KBM-7 (cell line): Measurements from ENCODE around the gene ATP9B.
A peak's percentile ranks its signal among the peaks of the same experiment; 100 is the strongest.

Experiments
- DNase-seq: peaks from one replicate; pipeline ENCODE4 v3.0.0-alpha.2; 2015
- in situ Hi-C: fragments of 300-500 bp; cut with MboI; formaldehyde crosslinking; loops from 2 replicates; pipeline ENCODE4 v1.14.3; 2020; ENCODE audit warnings: low sequenced_read_pairs, low pct_unique_long_range_greater_than_20kb, mixed read lengths

ATP9B gene

DNA sequence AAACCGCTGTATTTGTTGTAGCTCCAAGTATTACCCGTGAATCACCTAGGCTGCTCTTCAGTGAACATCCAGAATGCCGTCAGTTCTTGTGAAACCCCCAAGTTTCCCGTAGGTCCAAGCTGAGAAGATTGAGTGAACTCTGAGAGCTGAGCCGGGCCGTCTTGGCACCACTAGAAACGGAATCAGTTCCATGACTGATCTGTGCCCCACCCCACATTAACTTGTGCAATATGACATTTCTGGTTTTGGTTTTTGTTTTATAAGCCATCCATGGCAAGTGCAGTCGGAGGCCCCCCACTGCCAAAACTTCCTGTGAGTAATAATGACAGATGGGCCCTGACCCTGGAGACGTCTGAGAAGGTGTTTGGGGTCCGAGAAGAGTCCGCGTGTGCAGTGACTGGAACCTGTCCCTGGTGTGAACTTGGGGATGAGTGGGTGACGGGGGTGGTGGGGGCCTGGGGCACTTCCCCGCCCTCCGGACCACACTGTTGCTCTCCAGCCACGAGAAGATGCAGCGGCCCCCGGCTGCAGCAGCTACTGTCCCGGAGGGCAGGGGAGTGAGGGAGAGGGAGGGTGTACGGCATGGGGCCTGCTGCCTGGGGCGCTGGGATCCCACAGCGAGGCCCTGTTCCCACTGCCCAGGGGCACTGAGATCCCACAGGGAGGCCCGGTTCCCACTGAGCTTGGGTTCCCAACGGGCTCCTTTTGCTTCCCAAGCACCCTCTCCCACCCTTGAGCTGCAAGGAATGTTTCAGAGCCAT, 353.0 kb downstream of the ATP9B start:
- peak; percentile 19 for DNase-seq
- in situ Hi-C loops: no loop called here

DNA sequence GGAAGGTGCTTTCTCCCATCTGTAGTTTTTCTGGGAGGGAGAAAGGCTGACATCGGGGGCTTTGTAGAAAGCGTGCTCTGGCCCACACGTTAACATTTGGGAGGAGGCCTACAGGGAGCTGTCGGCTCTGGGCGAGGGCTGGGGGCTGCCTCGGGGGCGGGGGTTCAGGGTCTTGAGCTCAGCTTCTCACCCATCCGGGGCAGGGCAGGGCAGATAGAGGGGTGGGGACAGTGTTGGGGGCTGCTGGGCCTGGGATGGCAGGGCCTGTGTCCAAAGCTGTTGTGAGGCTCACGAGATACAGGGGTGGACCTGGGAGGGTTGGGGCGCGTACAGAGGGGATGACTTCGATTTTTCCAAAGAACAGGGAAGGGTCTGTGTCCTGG, 353.6 kb downstream of the ATP9B start:
- in situ Hi-C loops: no loop called here
- DNase-seq: no peak

DNA sequence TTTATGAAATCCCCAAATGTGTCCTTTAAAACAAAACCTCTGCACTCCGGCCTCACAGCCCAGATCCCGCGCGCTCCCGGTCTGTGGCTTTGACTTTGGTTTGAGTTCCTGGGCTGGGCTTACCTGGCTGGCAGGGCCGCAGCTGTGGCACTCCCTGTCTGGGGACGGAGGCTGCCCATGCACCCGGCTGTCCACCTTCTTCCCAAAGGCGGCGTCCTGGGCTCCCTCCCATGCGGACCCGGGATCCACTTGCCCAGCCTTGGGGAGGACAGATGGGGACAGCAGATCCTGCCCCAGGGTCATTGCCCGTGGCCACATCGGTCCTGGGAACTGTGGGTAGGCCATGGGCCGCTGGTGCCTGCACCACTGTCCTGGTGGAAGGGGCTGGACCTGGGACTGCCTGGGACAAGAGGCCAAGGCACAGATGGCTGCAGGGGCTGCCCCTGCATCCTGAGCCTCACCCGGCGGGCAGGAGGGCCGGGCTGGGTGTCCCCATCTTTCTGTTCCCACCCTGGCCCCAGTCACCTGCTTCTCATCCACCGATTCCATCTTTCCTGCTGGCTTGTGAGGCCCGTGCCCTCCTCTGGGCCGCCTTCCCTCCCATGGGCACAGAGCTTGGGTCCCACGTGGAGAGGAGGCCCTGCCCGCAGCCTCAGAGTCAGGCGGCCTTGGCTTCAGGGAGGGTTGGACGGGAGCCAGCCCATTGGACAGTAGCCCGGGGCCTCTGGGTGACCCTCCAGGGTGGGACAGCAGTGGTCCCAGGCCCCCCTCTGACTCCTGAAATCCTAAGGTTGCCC, 354.2 kb downstream of the ATP9B start:
- DNase-seq: no peak
- in situ Hi-C loops: no loop called here

DNA sequence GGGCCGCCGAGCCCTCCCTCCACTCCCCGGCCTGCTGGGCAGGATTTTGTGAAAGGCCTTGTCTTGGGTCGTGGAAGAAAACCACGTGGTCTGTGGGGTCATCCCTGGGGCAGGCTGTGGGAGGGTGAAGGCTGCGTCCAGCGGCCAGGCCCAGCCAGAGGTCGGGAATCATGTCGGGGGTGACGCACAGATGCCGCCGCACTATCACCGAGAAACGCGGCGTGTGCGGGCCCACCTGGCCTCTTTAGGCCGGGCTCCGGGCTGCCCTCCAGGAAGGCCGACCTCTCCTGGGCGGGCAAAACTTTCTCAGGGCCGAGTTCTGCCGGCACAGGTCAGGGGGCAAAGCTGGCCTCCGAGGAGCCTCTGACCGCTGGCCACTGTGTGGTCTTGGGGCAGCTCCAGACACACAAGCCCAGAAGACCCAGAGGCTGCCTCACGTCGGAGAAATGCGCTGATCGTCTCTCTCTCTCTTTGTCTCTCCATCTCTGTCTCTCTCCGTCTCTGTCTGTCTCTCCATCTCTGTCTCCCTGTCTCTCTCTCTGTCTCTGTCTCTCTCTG, 354.9 kb downstream of the ATP9B start:
- in situ Hi-C loops: no loop called here
- no peak for DNase-seq

DNA sequence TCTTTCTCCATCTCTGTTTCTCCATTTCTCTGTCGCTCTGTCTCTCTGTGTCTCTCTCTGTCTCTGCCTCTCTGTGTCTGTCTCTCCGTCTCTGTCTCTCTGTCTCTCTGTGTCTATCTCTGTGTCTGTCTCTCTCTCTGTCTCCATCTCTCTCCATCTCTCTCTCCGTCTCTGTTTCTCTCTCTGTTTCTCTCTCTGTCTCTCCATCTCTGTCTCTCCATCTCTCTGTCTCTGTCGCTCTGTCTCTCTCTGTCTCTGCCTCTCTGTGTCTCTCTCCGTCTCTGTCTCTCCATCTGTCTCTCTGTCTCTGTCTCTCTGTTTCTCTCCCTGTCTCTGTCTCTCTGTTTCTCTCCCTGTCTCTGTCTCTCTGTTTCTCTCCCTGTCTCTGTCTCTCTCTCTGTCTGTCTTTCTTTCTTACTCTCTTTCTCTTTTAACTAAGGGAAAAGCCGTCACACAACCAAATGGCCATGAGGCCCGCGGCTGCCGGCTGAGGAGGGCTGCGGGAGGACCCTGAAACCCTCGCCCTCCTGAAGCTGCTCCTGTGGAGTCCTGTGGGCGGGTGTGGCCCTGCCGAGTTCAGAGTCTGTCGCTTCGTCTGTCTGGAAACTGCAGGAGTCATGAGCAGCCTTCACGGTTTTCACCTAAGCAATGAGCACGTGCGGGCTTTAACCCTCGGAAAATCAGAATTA, 355.8 kb downstream of the ATP9B start:
- no peak for DNase-seq
- in situ Hi-C loops: no loop called here

DNA sequence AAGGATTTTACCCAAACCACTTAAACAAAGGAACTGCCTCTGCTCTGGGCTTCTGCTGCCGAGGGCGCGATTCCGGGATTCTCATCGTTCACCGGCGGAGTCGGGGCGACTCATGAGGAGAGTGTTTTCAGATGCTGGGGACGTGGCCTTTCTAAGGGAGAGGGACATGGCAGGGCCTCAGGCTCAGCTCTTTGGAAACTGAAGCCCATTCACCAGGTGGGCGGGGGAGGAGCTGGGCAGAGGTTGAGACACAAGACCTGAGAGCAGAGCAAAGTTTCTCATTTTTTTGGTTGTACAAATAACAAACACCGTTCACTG, 356.3 kb downstream of the ATP9B start:
- in situ Hi-C loops: no loop called here
- no peak for DNase-seq

DNA sequence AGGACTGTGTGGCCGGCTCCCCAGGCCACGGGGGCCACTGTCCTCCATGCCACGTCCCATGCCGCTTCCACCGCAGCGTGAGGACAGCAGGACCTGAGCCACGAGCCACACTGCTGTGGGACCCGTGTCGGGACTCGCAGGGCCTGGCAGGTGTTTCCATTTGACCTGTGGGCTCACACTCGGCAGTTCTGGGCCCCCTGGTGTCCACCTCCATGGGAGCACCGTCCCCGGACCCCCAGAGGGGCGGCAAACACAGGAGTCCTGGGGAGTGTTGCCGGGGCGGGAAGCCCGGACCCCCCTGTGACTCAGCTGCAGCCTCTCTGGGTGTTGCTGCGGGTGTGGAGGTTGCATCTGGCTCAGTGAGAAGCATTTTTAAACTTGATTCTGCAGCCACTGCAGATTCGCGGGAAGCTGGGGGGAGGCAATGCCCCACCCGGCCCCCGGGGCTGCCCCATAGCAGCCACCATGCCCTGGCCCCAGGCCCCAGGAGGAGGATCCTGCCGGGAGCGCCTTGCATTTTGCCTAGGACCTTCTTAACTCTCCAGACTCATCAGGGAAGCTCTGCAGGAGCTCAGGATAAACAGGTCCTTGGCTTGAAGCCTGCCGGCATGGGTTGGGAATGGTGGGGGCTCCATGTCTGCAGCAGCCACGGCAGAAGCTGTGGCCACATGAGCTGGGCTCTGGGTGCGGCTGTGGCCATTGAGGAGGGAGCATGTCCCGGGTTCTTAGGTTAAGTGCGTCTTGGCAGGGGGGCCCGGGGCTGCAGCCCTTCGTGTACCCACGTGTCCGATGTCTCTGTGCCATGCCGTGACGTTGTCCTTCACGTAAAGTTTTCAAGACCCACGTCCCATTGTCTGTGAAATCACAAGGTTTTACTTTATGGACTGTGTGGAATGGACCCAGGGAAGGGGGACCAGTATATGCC, 357.4 kb downstream of the ATP9B start:
- DNase-seq: no peak
- in situ Hi-C loops: no loop called here

DNA sequence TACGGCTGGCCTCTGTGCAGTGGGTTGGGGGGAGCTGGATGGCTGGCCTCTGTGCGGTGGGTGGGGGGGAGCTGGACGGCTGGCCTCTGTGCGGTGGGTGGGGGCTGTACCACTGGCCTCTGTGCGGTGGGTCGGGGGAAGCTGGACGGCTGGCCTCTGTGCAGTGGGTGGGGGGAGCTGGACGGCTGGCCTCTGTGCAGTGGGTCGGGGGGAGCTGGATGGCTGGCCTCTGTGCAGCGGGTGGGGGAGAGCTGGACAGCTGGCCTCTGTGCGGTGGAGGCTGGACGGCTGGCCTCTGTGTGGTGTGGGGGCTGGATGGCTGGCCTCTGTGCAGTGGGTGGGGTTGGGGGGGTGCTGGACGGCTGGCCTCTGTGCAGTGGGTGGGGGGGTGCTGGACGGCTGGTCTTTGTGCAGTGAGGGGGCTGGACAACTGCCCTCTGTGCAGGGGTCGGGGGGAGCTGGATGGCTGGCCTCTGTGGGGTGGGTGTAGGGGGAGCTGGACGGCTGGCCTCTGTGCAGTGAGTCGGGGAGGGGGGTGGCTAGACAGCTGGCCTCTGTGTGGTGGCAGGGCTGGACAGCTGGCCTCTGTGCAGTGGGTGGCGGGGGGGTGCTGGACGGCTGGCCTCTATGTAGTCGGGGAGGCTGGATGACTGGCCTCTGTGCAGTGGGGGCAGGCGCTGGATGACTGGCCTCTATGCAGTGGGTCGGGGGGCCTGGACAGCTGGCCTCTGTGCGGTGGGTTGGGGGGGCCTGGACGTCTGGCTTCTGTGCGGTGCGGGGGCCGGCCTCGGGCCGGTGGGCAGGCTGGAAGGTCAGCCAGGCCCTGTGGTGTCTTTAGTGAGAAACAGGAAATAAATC, 358.4 kb downstream of the ATP9B start:
- no peak for DNase-seq
- in situ Hi-C loops: no loop called here
